Breast epithelium (tissue), 4 donors: Measurements from ENCODE around the gene METTL25. TPM values are rescaled to one million over a fixed set of nuclear protein-coding genes. Genes with fewer than 3 reads are reported as not detected.

Experiments
- DNase-seq, 2 donors: peaks; one replicate each; pipeline ENCODE4 v3.0.0-alpha.2; 2019; ENCODE audit warnings: low spot score in 2 of 2
- H3K27ac ChIP-seq, 2 donors: fragments of 200-600 bp; sonication (generic) in 1 of 2; one replicate each; pipeline ENCODE4 v1.5.1; 2016 to 2019; ENCODE audit warnings: mild to moderate bottlenecking in 1 of 2
- H3K27me3 ChIP-seq, 2 donors: fragments of 200-600 bp; sonication (generic) in 1 of 2; one replicate each; pipeline versions ENCODE4 v1.5.1 to v1.6.0; 2017 to 2019; ENCODE audit warnings: control low read depth in 1 of 2, mild to moderate bottlenecking in 1 of 2
- H3K36me3 ChIP-seq: fragments of 200-600 bp; one replicate; pipeline ENCODE4 v1.5.1; 2019
- H3K4me1 ChIP-seq, 2 donors: fragments of 200-600 bp; sonication (generic); one replicate each; pipeline ENCODE4 v1.5.1; 2016 to 2019; ENCODE audit warnings: control low read depth in 1 of 2
- H3K4me3 ChIP-seq, 3 donors: fragments of 200-600 bp; sonication (generic); 1 replicate in 2 of 3; 2 replicates in 1 of 3; pipeline ENCODE4 v1.5.1; 2016 to 2019; ENCODE audit warnings: mild to moderate bottlenecking in 3 of 3, moderate library complexity in 2 of 3
- H3K9me3 ChIP-seq, 2 donors: fragments of 200-600 bp; sonication (generic) in 1 of 2; one replicate each; pipeline ENCODE4 v1.5.1; 2016 to 2019; ENCODE audit warnings: control low read depth in 1 of 2
- CTCF ChIP-seq, 3 donors: fragments of 450-650 bp; IDR thresholded peaks; one replicate each; pipeline ENCODE4 v1.5.1; 2016 to 2017; ENCODE audit warnings: antibody characterized with exemption in 3 of 3, mild to moderate bottlenecking in 3 of 3, moderate library complexity in 3 of 3
- POLR2A ChIP-seq: fragments of 450-650 bp; IDR thresholded peaks from one replicate; pipeline ENCODE4 v1.6.1; 2016; ENCODE audit warnings: antibody characterized with exemption, mild to moderate bottlenecking, moderate library complexity
- POLR2AphosphoS5 ChIP-seq, 3 donors: sonication (generic); formaldehyde crosslinking; IDR thresholded peaks; one replicate each; pipeline ENCODE4 v1.6.1; 2017; ENCODE audit warnings: antibody characterized with exemption in 3 of 3
- intact Hi-C: fragments of 100-400 bp; cut with DNase I; formaldehyde crosslinking; loops from one replicate; pipeline ENCODE4 v1.15.1; 2023; ENCODE audit warnings: low total_unique reads
- total RNA-seq, 3 donors: library from RNA; depleted of rRNA; stranded (reverse); fragments of >200 nt; gene quantifications; one replicate each; pipeline ENCODE4 v1.1.0, GENCODE V29; 2016

Gene METTL25
- total RNA-seq, 3 donors from 2014 or later, result 10.4 to 38.9 (median 25.9) TPM

GRCh38 chr12:82522762-82523161 lies 164.4 kb downstream of the METTL25 start:
- no peaks in the 10 kb centered on the region for H3K36me3 ChIP-seq
- no peak overlapping the region for H3K27ac ChIP-seq
- intact Hi-C loops, result no loop called here
- no peak overlapping the region for H3K4me3 ChIP-seq
- no peaks in the 10 kb centered on the region for H3K27me3 ChIP-seq
- no peak for DNase-seq
- H3K9me3 ChIP-seq, result no peaks in the 10 kb centered on the region
- H3K4me1 ChIP-seq, result no peaks in the 10 kb centered on the region
- TF ChIP-seq CTCF (IDR thresholded peaks at IDR 0.05) (no peak), POLR2AphosphoS5 (IDR thresholded peaks at IDR 0.05) (no peak), POLR2A (no peak)

- no peak for DNase-seq
- intact Hi-C loops, result no loop called here
- Histone ChIP-seq H3K36me3 (no peaks in the 10 kb centered on the region), H3K4me1 (no peaks in the 10 kb centered on the region), H3K9me3 (no peaks in the 10 kb centered on the region), H3K27me3 (no peaks in the 10 kb centered on the region), H3K27ac (no peak overlapping the region), H3K4me3 (no peak overlapping the region)
- TF ChIP-seq POLR2A, result no peak
- no peak for TF ChIP-seq CTCF (IDR thresholded peaks at IDR 0.05)
- no peak for TF ChIP-seq POLR2AphosphoS5 (IDR thresholded peaks at IDR 0.05)
Observed at GRCh38 chr12:82523996-82524395, 165.7 kb downstream of the METTL25 start.

GRCh38 chr12:82524641-82525040 lies 166.3 kb downstream of the METTL25 start:
- Histone ChIP-seq H3K4me1 (no peaks in the 10 kb centered on the region), H3K9me3 (no peaks in the 10 kb centered on the region), H3K4me3 (no peak overlapping the region), H3K27ac (no peak overlapping the region), H3K36me3 (no peaks in the 10 kb centered on the region), H3K27me3 (no peaks in the 10 kb centered on the region)
- no peak for DNase-seq
- TF ChIP-seq POLR2A (no peak), CTCF (IDR thresholded peaks at IDR 0.05) (no peak), POLR2AphosphoS5 (IDR thresholded peaks at IDR 0.05) (no peak)
- intact Hi-C loops, result no loop called here

GRCh38 chr12:82525616-82526015 lies 167.3 kb downstream of the METTL25 start:
- intact Hi-C loops, result no loop called here
- H3K9me3 ChIP-seq, result no peaks in the 10 kb centered on the region
- no peak for TF ChIP-seq POLR2AphosphoS5 (IDR thresholded peaks at IDR 0.05)
- TF ChIP-seq POLR2A, result no peak
- TF ChIP-seq CTCF (IDR thresholded peaks at IDR 0.05), result no peak
- no peaks in the 10 kb centered on the region for H3K36me3 ChIP-seq
- no peak overlapping the region for H3K4me3 ChIP-seq
- no peak for DNase-seq
- H3K27ac ChIP-seq, result no peak overlapping the region
- H3K27me3 ChIP-seq, result no peaks in the 10 kb centered on the region
- H3K4me1 ChIP-seq, result no peaks in the 10 kb centered on the region

GRCh38 chr12:82527165-82527780 lies 168.9 kb downstream of the METTL25 start:
- H3K4me1 ChIP-seq, result no peaks in the 10 kb centered on the region
- TF ChIP-seq POLR2AphosphoS5 (IDR thresholded peaks at IDR 0.05) (no peak), POLR2A (no peak), CTCF (IDR thresholded peaks at IDR 0.05) (peak; percentile 61 to 78 (median 70))
- intact Hi-C loops, result no loop called here
- no peak for DNase-seq
- no peak overlapping the region for H3K27ac ChIP-seq
- no peaks in the 10 kb centered on the region for H3K36me3 ChIP-seq
- H3K9me3 ChIP-seq, result no peaks in the 10 kb centered on the region
- H3K4me3 ChIP-seq, result no peak overlapping the region
- no peaks in the 10 kb centered on the region for H3K27me3 ChIP-seq

Other genes starting within 250 kb of the METTL25 start
- gene CCDC59, start 142 bp upstream of the METTL25 start, total RNA-seq, result 10 to 100 TPM; 53.7 to 95.9 (median 64.5) TPM